Liver (tissue), 9 donors: ENCODE results near the gene TLR3. TPM values are rescaled to one million over a fixed set of nuclear protein-coding genes. Genes with fewer than 3 reads are reported as not detected.

Experiments
- DNase-seq: peaks from one replicate; pipeline ENCODE4 v3.0.0-alpha.2; 2017; ENCODE audit warnings: low spot score
- H3K27ac ChIP-seq, 2 donors: one replicate each; pipeline ENCODE4 v1.7.0; 2013; ENCODE audit warnings: inconsistent platforms in 2 of 2, low read length in 2 of 2, control low read depth in 1 of 2, low read depth in 1 of 2, mild to moderate bottlenecking in 1 of 2
- H3K27me3 ChIP-seq, 4 donors: one replicate each; pipeline versions ENCODE4 v1.6.1 to v1.7.0; 2013; ENCODE audit warnings: low read length in 3 of 4, inconsistent platforms in 1 of 4, mild to moderate bottlenecking in 1 of 4, moderate library complexity in 1 of 4; ENCODE audit not compliant: control insufficient read depth in 4 of 4, insufficient read depth in 4 of 4
- H3K36me3 ChIP-seq, 4 donors: one replicate each; pipeline versions ENCODE4 v1.6.1 to v1.7.0; 2013; ENCODE audit warnings: low read length in 3 of 4, mild to moderate bottlenecking in 3 of 4, low read depth in 1 of 4, moderate library complexity in 1 of 4; ENCODE audit not compliant: control insufficient read depth in 4 of 4, insufficient read depth in 3 of 4
- H3K4me1 ChIP-seq, 4 donors: one replicate each; pipeline versions ENCODE4 v1.6.1 to v1.7.0; 2013; ENCODE audit warnings: low read length in 3 of 4, mild to moderate bottlenecking in 3 of 4, moderate library complexity in 1 of 4; ENCODE audit not compliant: control insufficient read depth in 4 of 4, insufficient read depth in 4 of 4
- H3K4me3 ChIP-seq, 3 donors: one replicate each; pipeline versions ENCODE4 v1.6.1 to v1.7.0; 2013; ENCODE audit warnings: low read length in 3 of 3, control low read depth in 1 of 3, low read depth in 1 of 3, mild to moderate bottlenecking in 1 of 3
- H3K9ac ChIP-seq, 2 donors: one replicate each; pipeline ENCODE4 v1.7.0; 2013; ENCODE audit warnings: low read length in 2 of 2, mild to moderate bottlenecking in 2 of 2, moderate library complexity in 2 of 2, control low read depth in 1 of 2, low read depth in 1 of 2
- H3K9me3 ChIP-seq, 4 donors: one replicate each; pipeline versions ENCODE4 v1.6.1 to v1.7.0; 2013; ENCODE audit warnings: low read length in 3 of 4; ENCODE audit not compliant: control insufficient read depth in 4 of 4
- EGR1 ChIP-seq, 2 donors: IDR thresholded peaks; 2 replicates each; pipeline ENCODE4 v1.6.1; 2016 to 2018; ENCODE audit warnings: antibody characterized with exemption in 2 of 2, low read depth in 2 of 2
- FOXA1 ChIP-seq: IDR thresholded peaks from 2 replicates; pipeline ENCODE4 v1.6.1; 2016; ENCODE audit warnings: antibody characterized with exemption
- FOXA2 ChIP-seq: IDR thresholded peaks from 2 replicates; pipeline ENCODE4 v1.6.1; 2016; ENCODE audit warnings: antibody characterized with exemption
- GABPA ChIP-seq, 2 donors: IDR thresholded peaks in 1 of 2; conservative IDR thresholded peaks in 1 of 2; 2 replicates each; pipeline ENCODE4 v1.6.1; 2016; ENCODE audit warnings: antibody characterized with exemption in 2 of 2, mild to moderate bottlenecking in 1 of 2, moderate library complexity in 1 of 2
- HNF4A ChIP-seq, 2 donors: conservative IDR thresholded peaks; 2 replicates each; pipeline ENCODE4 v1.6.1; 2016; ENCODE audit warnings: antibody characterized with exemption in 2 of 2, mild to moderate bottlenecking in 2 of 2
- HNF4G ChIP-seq: IDR thresholded peaks from 2 replicates; pipeline ENCODE4 v1.6.1; 2016; ENCODE audit warnings: antibody characterized with exemption
- JUND ChIP-seq, 2 donors: IDR thresholded peaks; 2 replicates each; pipeline ENCODE4 v1.6.1; 2016; ENCODE audit warnings: antibody characterized with exemption in 2 of 2
- NR2F2 ChIP-seq: IDR thresholded peaks from 2 replicates; pipeline ENCODE4 v1.6.1; 2016; ENCODE audit warnings: antibody characterized with exemption
- RAD21 ChIP-seq, 2 donors: IDR thresholded peaks; 2 replicates each; pipeline ENCODE4 v1.6.1; 2016; ENCODE audit warnings: antibody characterized with exemption in 2 of 2, mild to moderate bottlenecking in 2 of 2
- RXRA ChIP-seq, 2 donors: IDR thresholded peaks; 2 replicates each; pipeline ENCODE4 v1.6.1; 2017 to 2018; ENCODE audit warnings: antibody characterized with exemption in 2 of 2, mild to moderate bottlenecking in 1 of 2
- SP1 ChIP-seq: IDR thresholded peaks from 2 replicates; pipeline ENCODE4 v1.6.1; 2018; ENCODE audit warnings: antibody characterized with exemption, mild to moderate bottlenecking
- TAF1 ChIP-seq: conservative IDR thresholded peaks from 2 replicates; pipeline ENCODE4 v1.6.1; 2016; ENCODE audit warnings: antibody characterized with exemption, mild to moderate bottlenecking
- YY1 ChIP-seq: IDR thresholded peaks from 2 replicates; pipeline ENCODE4 v1.6.1; 2016; ENCODE audit warnings: antibody characterized with exemption, mild to moderate bottlenecking
- WGBS: extraction: QIAGEN DNeasy Blood & Tissue Kit; methylation state at CpG from one replicate; pipeline ENCODE4 v1.1.7; 2013; 5-methylcytosine and 5-hydroxymethylcytosine counted together
- polyA plus RNA-seq, 2 donors: library from polyadenylated mRNA; stranded (reverse) in 1 of 2; unstranded in 1 of 2; fragments of 200-250 nt in 1 of 2; fragments of >200 nt in 1 of 2; fragmentation: Nextera tagmentation in 1 of 2; extraction: Ambion mirVana in 1 of 2; gene quantifications; one replicate each; pipeline versions ENCODE4 v1.2.1 to v1.2.3, GENCODE V29; 2013 to 2015
- total RNA-seq, 2 donors: library from RNA; depleted of rRNA; stranded (reverse); fragments of >200 nt; gene quantifications; one replicate each; pipeline ENCODE4 v1.2.3, GENCODE V29; 2014
- TF ChIP-seq, protein P1 (sequence below): fragments of 150-350 bp; IDR thresholded peaks from 2 replicates; pipeline ENCODE4 v1.5.1; 2017; ENCODE audit warnings: improper control_type of control experiment, low read depth, low read length; ENCODE audit not compliant: missing input control
- TF ChIP-seq, protein P2 (sequence below): IDR thresholded peaks from 2 replicates; pipeline ENCODE4 v1.6.1; 2016; ENCODE audit warnings: antibody characterized with exemption
- TF ChIP-seq, protein P3 (sequence below): IDR thresholded peaks from 2 replicates; pipeline ENCODE4 v1.6.1; 2016; ENCODE audit warnings: antibody characterized with exemption, mild to moderate bottlenecking
- TF ChIP-seq, protein P4 (sequence below): IDR thresholded peaks from 2 replicates; pipeline ENCODE4 v1.6.1; 2016; ENCODE audit warnings: antibody characterized with exemption
- TF ChIP-seq, protein P5 (sequence below): IDR thresholded peaks from 2 replicates; pipeline ENCODE4 v1.6.1; 2016; ENCODE audit warnings: antibody characterized with exemption
- donor health status: healthy.
- donor health status: healthy.
- donor health status: healthy.
- donor health status: healthy.
- donor health status: healthy.

TLR3 gene
- total and polyA plus RNA-seq, 4 donors, result 1.3 to 4.3 (median 2.4) TPM

DNA sequence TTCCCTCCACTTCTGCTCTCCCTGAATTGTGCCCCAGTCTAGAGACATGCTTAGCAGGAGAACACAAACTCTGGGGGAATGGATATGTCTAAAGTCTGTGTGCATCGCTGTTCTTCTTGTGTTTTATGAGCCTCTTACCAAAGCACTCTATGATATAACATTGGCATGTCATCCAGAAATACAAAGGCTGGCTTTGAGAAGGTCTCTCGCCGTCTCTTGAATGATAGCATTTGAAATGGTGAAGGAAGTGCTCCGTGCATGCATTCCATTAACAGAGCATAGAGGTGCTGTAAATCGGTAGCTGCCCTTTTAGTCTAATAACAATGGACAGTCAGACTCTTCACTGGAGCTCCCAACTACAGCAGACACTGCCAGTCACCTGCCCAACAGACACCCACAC is 28.4 kb downstream of the TLR3 start:
- Histone ChIP-seq H3K27me3 (no peaks in the 10 kb centered on the region), H3K9ac (no peak overlapping the region), H3K9me3 (no peaks in the 10 kb centered on the region), H3K4me3 (no peak overlapping the region), H3K27ac (no peak overlapping the region), H3K36me3 (no peaks in the 10 kb centered on the region), H3K4me1 (no peaks in the 10 kb centered on the region)
- TF ChIP-seq SP1, result no peak
- TF ChIP-seq, protein P1, sequence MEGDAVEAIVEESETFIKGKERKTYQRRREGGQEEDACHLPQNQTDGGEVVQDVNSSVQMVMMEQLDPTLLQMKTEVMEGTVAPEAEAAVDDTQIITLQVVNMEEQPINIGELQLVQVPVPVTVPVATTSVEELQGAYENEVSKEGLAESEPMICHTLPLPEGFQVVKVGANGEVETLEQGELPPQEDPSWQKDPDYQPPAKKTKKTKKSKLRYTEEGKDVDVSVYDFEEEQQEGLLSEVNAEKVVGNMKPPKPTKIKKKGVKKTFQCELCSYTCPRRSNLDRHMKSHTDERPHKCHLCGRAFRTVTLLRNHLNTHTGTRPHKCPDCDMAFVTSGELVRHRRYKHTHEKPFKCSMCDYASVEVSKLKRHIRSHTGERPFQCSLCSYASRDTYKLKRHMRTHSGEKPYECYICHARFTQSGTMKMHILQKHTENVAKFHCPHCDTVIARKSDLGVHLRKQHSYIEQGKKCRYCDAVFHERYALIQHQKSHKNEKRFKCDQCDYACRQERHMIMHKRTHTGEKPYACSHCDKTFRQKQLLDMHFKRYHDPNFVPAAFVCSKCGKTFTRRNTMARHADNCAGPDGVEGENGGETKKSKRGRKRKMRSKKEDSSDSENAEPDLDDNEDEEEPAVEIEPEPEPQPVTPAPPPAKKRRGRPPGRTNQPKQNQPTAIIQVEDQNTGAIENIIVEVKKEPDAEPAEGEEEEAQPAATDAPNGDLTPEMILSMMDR, result no peak
- no peak for TF ChIP-seq GABPA (IDR thresholded peaks at IDR 0.05 in 1 of 2, conservative IDR thresholded peaks at IDR 0.05 in 1 of 2)
- no peak for TF ChIP-seq FOXA1
- no peak for TF ChIP-seq JUND (IDR thresholded peaks at IDR 0.05)
- TF ChIP-seq, protein P2, sequence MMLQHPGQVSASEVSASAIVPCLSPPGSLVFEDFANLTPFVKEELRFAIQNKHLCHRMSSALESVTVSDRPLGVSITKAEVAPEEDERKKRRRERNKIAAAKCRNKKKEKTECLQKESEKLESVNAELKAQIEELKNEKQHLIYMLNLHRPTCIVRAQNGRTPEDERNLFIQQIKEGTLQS, result no peak
- no peak for TF ChIP-seq EGR1 (IDR thresholded peaks at IDR 0.05; ENCODE audit: low read depth in 2 of 2)
- TF ChIP-seq, protein P3, sequence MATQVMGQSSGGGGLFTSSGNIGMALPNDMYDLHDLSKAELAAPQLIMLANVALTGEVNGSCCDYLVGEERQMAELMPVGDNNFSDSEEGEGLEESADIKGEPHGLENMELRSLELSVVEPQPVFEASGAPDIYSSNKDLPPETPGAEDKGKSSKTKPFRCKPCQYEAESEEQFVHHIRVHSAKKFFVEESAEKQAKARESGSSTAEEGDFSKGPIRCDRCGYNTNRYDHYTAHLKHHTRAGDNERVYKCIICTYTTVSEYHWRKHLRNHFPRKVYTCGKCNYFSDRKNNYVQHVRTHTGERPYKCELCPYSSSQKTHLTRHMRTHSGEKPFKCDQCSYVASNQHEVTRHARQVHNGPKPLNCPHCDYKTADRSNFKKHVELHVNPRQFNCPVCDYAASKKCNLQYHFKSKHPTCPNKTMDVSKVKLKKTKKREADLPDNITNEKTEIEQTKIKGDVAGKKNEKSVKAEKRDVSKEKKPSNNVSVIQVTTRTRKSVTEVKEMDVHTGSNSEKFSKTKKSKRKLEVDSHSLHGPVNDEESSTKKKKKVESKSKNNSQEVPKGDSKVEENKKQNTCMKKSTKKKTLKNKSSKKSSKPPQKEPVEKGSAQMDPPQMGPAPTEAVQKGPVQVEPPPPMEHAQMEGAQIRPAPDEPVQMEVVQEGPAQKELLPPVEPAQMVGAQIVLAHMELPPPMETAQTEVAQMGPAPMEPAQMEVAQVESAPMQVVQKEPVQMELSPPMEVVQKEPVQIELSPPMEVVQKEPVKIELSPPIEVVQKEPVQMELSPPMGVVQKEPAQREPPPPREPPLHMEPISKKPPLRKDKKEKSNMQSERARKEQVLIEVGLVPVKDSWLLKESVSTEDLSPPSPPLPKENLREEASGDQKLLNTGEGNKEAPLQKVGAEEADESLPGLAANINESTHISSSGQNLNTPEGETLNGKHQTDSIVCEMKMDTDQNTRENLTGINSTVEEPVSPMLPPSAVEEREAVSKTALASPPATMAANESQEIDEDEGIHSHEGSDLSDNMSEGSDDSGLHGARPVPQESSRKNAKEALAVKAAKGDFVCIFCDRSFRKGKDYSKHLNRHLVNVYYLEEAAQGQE, result no peak
- no peak for TF ChIP-seq TAF1
- TF ChIP-seq, protein P4, sequence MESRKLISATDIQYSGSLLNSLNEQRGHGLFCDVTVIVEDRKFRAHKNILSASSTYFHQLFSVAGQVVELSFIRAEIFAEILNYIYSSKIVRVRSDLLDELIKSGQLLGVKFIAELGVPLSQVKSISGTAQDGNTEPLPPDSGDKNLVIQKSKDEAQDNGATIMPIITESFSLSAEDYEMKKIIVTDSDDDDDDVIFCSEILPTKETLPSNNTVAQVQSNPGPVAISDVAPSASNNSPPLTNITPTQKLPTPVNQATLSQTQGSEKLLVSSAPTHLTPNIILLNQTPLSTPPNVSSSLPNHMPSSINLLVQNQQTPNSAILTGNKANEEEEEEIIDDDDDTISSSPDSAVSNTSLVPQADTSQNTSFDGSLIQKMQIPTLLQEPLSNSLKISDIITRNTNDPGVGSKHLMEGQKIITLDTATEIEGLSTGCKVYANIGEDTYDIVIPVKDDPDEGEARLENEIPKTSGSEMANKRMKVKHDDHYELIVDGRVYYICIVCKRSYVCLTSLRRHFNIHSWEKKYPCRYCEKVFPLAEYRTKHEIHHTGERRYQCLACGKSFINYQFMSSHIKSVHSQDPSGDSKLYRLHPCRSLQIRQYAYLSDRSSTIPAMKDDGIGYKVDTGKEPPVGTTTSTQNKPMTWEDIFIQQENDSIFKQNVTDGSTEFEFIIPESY, result no peak
- TF ChIP-seq, protein P5, sequence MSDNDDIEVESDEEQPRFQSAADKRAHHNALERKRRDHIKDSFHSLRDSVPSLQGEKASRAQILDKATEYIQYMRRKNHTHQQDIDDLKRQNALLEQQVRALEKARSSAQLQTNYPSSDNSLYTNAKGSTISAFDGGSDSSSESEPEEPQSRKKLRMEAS, result no peak
- TF ChIP-seq NR2F2, result no peak
- no peak for TF ChIP-seq FOXA2
- TF ChIP-seq HNF4G, result no peak
- TF ChIP-seq HNF4A (conservative IDR thresholded peaks at IDR 0.05), result no peak
- TF ChIP-seq RXRA (IDR thresholded peaks at IDR 0.05), result no peak
- no peak for TF ChIP-seq YY1
- 89% methylated on average over 5 of the region's 5 CpGs for WGBS
- no peak for DNase-seq

DNA sequence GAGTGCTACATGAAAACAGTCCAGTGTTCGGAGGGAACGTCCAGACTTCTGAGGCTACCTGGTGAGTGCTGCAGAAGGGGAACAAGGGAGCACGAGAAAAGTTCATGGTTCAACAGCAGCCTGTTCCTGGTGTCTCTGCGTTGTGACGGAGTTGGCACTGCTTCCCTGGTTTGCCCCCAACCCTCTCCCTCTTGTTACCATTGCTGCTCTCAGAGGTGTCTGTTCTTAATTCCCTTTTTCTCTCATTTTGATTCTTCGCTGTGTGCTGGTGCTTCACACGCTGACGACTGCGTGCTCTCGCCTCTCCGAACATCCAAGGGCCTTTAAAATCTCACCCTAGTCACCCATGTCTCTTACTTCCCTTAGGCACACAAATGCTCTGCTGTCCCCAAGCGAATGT is 34.0 kb downstream of the TLR3 start:
- Histone ChIP-seq H3K9me3 (no peaks in the 10 kb centered on the region), H3K27ac (no peak overlapping the region), H3K27me3 (no peaks in the 10 kb centered on the region), H3K4me3 (no peak overlapping the region), H3K9ac (no peak overlapping the region), H3K4me1 (peaks cover 0 to 15% (median 5%) of the 10 kb centered on the region in 4 donors), H3K36me3 (no peaks in the 10 kb centered on the region)
- WGBS, result 97% methylated on average over 12 of the region's 12 CpGs
- no peak for DNase-seq
- TF ChIP-seq EGR1 (IDR thresholded peaks at IDR 0.05; ENCODE audit: low read depth in 2 of 2), result no peak
- TF ChIP-seq NR2F2, result no peak
- TF ChIP-seq, protein P4, result no peak
- TF ChIP-seq, protein P2, result no peak
- TF ChIP-seq FOXA2, result no peak
- TF ChIP-seq RAD21 (IDR thresholded peaks at IDR 0.05), result no peak
- TF ChIP-seq JUND (IDR thresholded peaks at IDR 0.05), result no peak
- TF ChIP-seq, protein P3, result no peak
- no peak for TF ChIP-seq FOXA1
